ENCODE data around the gene ABCC1.
"Not testable (repeated sequence)": the region's sequence is repeated elsewhere in the genome, so short reads cannot be mapped to it uniquely, and the experiment has no call there.

DNA sequence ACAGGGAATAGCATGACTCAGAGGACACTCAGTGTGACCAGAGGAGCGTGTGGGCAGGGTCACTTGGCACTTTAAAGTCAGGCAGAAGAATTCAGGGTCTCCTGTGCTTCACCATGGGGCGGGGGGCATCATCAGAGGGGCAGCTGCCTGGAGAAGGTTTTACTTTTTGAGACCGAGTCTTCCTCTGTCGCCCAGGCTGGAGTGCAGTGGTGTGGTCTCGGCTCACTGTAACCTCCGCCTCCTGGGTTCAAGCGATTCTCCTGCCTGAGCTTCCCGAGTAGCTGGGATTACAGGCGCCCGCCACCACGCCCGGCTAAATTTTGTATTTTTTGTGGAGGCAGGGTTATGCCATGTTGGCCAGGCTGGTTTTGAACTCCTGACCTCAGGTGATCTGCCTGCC, 241.6 kb downstream of the ABCC1 start:
- TF ChIP-seq, protein P1, sequence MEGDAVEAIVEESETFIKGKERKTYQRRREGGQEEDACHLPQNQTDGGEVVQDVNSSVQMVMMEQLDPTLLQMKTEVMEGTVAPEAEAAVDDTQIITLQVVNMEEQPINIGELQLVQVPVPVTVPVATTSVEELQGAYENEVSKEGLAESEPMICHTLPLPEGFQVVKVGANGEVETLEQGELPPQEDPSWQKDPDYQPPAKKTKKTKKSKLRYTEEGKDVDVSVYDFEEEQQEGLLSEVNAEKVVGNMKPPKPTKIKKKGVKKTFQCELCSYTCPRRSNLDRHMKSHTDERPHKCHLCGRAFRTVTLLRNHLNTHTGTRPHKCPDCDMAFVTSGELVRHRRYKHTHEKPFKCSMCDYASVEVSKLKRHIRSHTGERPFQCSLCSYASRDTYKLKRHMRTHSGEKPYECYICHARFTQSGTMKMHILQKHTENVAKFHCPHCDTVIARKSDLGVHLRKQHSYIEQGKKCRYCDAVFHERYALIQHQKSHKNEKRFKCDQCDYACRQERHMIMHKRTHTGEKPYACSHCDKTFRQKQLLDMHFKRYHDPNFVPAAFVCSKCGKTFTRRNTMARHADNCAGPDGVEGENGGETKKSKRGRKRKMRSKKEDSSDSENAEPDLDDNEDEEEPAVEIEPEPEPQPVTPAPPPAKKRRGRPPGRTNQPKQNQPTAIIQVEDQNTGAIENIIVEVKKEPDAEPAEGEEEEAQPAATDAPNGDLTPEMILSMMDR (IDR thresholded peaks at IDR 0.05) = not testable (repeated sequence)
- not testable (repeated sequence) for TF ChIP-seq EP300, POLR2A (IDR thresholded peaks at IDR 0.05)
